MM.1S (cell line): Measurements from ENCODE around the gene RAB40AL.

Experiments used
- CTCF ChIP-seq: fragments of 300-600 bp; sonication (generic); IDR thresholded peaks from 2 replicates; pipeline ENCODE4 v1.5.1; 2016; ENCODE audit warnings: antibody characterized with exemption, low read length, mixed read lengths
- EZH2 ChIP-seq: fragments of 300-600 bp; sonication (generic); optimal IDR thresholded peaks from 2 replicates; pipeline ENCODE3; 2017; ENCODE audit warnings: low read depth, mild to moderate bottlenecking, antibody characterized with exemption, low read length, mixed read lengths
- EZH2phosphoT487 ChIP-seq: fragments of 300-600 bp; sonication (generic); IDR thresholded peaks from 2 replicates; pipeline ENCODE4 v1.6.1; 2018; ENCODE audit warnings: antibody characterized with exemption, low read length

- no peak for TF ChIP-seq CTCF
- TF ChIP-seq EZH2, result no peak
- TF ChIP-seq EZH2phosphoT487, result no peak
Measured at GRCh38 chrX:102979536-102979935, 42.5 kb downstream of the RAB40AL start.
